Stimulated activated CD8-positive, alpha-beta memory T cell treated with anti-CD3 and anti-CD28 coated beads, Interleukin-7, amount 100 ng/mL, for 4 hours (primary cell): ENCODE results near the gene SCYGR5.
"Not testable (repeated sequence)": the region's sequence is repeated elsewhere in the genome, so short reads cannot be mapped to it uniquely, and the experiment has no call there.

Experiments
- DNase-seq, 2 donors: peaks; one replicate each; pipeline ENCODE4 v3.0.0-alpha.2; 2020; ENCODE audit warnings: low read depth in 2 of 2

Gene SCYGR5

DNA sequence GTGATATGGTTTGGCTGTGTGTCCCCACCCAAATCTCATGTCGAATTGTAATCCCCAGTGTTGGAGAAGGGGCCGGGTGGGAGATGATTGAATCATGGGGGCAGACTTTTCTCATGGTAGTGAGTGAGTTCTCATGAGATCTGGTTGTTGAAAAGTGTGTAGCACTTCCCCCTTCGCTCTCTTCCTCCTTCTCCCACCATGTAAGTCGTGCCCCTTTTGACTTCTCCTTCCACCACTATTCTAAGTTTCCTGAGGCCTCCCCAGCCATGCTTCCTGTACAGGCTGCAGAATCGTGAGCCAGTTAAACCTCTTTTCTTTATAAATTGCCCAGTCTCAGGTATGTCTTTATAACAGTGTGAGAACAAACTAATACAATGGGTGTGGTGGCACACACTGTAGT, 7.0 kb downstream of the SCYGR5 start:
- not testable (repeated sequence) for DNase-seq

DNA sequence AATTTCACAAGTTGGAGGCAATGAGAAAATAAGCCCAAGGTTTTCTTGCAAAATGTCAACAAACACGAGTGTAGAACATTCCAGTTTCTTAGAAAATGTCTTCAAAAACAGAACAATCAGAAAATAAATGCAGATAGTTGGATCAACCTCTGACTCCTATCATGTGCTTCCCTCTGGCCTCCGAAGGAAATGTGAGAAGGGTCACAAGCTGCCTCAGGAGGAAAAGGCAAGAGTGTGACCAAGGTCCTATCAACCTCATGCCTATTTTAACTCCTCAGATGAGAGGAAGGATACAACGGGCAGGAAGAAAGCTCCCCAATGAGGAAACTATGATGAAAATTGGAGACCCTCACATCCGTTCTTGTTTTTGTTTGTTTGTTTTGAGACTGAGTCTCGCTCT, 7.9 kb downstream of the SCYGR5 start:
- DNase-seq, result no peak

- DNase-seq, result no peak
Observed at GRCh38 chr2:227677928-227678327, 11.3 kb downstream of the SCYGR5 start.

GRCh38 chr2:227684258-227684657, 17.7 kb downstream of the SCYGR5 start:
- no peak for DNase-seq

DNA sequence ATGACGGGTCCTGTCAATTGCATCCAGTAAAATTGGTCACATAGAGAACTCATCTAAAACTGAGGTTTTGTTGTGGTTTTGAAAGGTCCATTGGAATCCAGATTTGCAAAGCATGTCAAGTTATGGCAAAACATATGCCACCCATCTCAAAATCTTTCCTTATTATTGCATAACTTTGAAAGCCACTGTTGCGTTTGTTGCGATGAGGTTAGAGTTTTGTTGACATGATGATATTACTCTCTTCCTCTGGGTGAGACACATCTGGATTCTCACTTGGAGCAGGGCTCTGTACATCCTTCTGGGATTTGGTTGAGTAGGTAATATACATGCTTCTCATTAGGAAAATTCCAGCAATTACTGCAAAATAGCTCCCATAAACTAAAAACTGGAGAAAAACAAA, 20.6 kb downstream of the SCYGR5 start:
- no peak for DNase-seq

GRCh38 chr2:227696990-227697679, 30.5 kb downstream of the SCYGR5 start:
- DNase-seq, result no peak

DNA sequence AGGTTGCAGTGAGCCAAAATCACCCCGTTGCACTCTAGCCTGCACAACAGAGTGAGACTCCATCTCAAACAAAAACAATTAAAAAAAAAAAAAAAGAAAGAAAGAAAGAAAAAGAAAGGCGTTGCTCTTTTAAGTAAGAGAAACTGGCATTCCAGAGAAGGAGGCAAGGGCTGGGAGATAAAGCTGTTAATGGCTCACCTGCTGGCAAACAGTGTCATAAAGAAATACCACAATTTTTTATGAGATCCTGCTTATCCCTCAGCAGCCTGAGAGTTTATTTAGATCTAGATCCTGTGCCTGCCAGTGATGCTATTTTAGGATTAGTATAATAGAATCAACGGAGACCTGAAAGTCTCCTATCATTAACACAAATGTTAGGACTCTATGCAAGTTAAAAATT, 35.0 kb downstream of the SCYGR5 start:
- no peak for DNase-seq

GRCh38 chr2:227703280-227703732, 36.7 kb downstream of the SCYGR5 start:
- DNase-seq, result no peak

- no peak for DNase-seq
Observed at GRCh38 chr2:227703961-227704360, 37.4 kb downstream of the SCYGR5 start.

DNA sequence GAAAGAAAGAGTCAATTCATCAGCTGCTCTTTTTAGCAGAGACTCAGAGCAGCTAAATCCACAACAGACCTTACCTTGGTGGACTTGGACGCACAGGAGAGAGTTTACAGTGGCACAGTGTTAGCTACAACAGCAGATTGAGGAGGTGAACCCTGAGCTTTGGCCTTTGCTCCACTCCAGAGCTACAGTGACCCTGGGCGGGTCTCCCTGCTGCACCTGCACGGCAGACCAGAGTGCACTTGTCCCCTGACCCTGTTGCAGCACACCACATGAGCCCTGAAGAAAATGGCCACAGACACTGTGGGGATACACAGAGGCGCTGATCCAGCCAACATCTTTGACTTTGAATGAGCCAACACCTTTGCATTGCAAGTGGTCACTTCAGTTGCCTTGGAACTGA, 40.3 kb downstream of the SCYGR5 start:
- DNase-seq, result no peak

- DNase-seq, result no peak
Observed at GRCh38 chr2:227707390-227707789, 40.8 kb downstream of the SCYGR5 start.

DNA sequence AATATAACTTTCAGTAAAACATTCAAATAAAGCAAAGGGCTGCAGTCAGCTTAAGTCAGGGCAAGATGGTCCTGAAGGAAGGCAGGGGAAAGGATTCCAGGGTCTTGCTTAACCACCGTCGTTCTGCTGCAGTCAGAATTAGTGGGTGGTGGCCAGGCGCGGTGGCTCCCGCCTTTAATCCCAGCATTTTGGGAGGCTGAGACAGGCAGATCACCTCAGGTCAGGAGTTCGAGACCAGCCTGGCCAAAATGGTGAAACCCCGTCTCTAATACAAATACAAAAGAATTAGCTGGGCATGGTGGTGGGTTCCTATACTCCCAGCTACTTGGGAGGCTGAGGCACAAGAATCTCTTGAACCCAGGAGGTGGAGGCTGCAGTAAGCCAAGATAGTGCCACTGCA, 44.4 kb downstream of the SCYGR5 start:
- DNase-seq, result no peak

DNA sequence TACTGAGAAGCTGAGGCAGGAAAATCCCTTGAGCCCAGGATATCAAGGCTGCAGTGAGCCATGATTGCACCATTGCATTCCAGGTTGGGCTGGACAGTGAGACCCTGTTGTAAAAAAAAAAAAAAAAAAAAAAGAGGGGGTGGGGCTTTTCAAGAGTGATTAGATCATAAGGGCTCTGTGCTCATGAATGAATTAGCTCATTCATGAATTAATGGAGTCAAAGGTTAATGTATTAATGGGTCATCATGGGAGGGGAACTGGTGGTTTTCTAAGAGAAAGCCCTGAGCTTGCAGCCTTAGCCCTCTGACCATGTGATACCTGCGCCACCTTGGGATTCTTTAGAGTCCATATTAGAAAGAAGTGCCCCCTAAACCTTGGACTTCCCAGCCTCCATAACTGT, 46.7 kb downstream of the SCYGR5 start:
- no peak for DNase-seq

DNA sequence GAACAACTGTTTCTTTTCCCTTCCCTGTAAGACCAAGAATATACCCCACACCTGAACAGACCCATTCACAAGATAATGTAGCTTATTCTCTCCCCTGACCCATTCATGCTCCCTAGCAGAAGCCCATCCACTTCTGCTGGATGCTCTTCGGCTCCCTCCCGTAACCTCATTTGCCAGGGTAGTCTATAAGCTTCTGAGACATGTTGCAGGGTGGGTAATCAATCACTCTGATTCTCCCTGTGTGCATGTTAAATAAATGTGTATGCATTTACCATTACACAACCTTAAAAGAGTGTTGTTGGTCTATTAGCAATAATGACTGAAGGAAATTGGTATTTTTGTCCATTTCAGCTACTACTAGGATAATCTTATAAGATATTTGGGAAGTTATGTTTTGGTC, 49.9 kb downstream of the SCYGR5 start:
- DNase-seq, result no peak
